Renal cortical epithelial cell (primary cell): ENCODE results near the gene ANKS1B. TPM values are rescaled to one million over a fixed set of nuclear protein-coding genes. Genes with fewer than 3 reads are reported as not detected.
"Not testable (repeated sequence)": the region's sequence is repeated elsewhere in the genome, so short reads cannot be mapped to it uniquely, and the experiment has no call there.

ENCODE experiments used
- DNase-seq: peaks from one replicate; pipeline ENCODE4 v3.0.0-alpha.2; 2011; ENCODE audit warnings: low read depth
- total RNA-seq: library from RNA; depleted of rRNA; stranded (reverse); fragments of >200 nt; gene quantifications from 2 replicates; pipeline ENCODE4 v1.2.3, GENCODE V29; 2014

The ANKS1B gene
- total RNA-seq, 1 donor from 2014 or later, result 6.9 TPM

DNA sequence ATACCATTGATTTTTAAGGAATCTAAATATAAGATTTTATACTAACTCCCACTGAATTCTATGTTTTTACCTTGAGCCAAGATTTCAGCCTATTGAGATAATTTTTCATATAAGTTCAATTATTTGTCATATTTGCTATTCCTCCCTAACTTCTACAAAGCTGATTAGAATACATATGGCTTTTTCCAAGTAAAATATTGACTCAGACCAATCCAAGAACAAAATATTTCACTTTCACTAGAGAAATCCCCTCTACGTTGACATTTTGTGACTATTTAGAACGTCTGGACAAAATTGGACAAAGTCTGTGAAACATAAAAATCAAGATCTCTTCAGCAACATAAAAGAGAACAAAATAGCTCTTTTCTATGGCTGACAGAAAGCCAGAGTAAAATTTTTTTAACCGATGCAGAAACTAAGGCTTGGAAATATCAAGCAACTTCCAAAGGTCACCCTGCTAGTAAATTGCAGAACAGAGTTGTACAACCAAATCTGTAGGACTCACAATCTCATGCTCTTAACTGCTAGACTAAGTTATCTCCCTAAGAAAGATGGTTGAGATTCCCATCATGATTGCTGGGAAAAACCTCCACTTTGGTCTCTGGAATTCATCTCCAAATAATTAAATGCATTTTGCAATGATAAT lies 219.1 kb downstream of the ANKS1B start:
- DNase-seq, result no peak

DNA sequence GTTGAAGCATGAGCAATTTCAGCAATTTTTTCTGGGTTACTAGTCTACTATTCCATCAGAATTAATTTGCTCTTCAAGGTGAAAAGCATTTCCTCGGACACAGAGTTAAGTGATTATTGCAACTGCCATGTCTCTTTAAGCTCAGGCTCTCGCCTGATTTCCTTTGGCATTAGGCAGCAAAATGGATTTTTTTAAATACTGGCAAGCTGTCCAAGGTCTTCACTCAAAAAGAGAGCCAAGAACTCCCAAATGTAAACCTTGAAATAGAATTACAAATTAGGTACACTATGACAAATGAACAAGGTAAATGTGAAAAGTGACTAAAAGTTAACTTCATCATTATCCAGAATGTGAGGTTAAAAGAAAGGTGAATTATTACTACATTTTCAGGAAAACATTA lies 225.3 kb downstream of the ANKS1B start:
- no peak for DNase-seq

DNA sequence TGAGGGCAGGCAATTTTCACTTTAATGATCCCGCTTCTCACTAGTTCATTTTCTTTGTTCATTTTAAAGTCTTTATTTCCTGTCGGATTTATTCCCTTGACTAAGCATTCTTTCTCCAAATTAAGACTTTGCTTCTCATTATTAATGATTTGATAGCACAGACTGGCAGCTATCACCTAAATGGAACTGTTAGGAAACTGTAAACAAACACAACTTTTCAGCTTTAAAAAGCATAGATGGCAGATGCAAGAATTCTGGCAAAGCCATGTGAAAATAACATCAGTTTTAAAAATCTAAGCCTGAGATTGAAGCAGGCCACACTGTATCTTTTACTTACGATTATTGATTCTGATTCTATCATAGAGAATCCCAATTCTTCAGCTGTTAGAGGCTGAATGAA lies 225.7 kb downstream of the ANKS1B start:
- no peak for DNase-seq

DNA sequence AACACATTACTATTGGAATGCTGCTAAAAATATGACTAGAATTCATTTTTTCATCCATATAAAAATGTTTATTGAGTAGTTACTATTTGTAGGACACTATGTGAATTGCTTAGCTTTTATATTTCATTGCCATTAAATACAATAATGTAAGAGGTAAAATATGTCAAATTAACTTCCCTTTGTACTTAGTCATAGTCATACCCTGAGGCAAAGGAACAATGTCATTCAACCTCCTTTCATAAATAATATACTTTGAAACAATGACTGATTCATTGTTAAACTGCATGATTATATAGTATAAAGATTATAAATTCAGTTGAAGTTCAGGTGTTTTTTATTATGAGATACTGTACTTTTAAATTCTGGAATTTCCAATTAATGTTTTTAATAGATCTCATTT lies 232.0 kb downstream of the ANKS1B start:
- DNase-seq, result peak; percentile 23

GRCh38 chr12:99746538-99746937 lies 238.2 kb downstream of the ANKS1B start:
- DNase-seq, result no peak

GRCh38 chr12:99745895-99746294 lies 238.8 kb downstream of the ANKS1B start:
- DNase-seq, result no peak

GRCh38 chr12:99745121-99745520 lies 239.6 kb downstream of the ANKS1B start:
- no peak for DNase-seq

- no peak for DNase-seq
Observed at GRCh38 chr12:99736760-99737269, 247.9 kb downstream of the ANKS1B start.

GRCh38 chr12:99732131-99732530 lies 252.6 kb downstream of the ANKS1B start:
- DNase-seq, result no peak

- no peak for DNase-seq
Observed at GRCh38 chr12:99722690-99723486, 261.8 kb downstream of the ANKS1B start.

DNA sequence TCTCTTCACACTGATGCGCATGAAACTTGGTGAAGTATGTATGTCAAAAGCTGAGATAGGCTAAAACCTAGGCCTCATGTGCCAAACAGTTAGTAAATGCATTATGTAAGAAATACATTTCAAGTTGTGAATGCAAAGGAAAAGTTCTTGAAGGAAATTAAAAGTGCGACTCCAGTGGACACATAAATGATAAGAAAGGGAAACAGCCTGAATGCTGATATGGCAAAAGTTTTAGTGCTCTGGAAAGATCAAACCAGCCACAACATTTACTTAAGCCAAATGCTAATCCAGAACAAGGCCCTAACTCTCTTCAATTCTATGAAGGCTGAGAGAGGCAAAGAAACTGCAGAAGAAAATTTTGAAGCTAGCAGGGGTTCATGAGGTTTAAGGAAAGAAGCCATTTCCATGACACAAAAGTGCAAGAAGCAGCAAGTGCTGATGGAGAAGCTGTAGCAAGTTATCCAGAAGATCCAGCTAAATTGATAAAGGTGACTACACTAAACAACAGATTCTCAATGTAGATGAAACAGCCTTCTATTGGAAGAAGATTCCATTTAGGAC lies 262.9 kb downstream of the ANKS1B start:
- DNase-seq, result no peak

GRCh38 chr12:99720083-99720465 lies 264.7 kb downstream of the ANKS1B start:
- not testable (repeated sequence) for DNase-seq

DNA sequence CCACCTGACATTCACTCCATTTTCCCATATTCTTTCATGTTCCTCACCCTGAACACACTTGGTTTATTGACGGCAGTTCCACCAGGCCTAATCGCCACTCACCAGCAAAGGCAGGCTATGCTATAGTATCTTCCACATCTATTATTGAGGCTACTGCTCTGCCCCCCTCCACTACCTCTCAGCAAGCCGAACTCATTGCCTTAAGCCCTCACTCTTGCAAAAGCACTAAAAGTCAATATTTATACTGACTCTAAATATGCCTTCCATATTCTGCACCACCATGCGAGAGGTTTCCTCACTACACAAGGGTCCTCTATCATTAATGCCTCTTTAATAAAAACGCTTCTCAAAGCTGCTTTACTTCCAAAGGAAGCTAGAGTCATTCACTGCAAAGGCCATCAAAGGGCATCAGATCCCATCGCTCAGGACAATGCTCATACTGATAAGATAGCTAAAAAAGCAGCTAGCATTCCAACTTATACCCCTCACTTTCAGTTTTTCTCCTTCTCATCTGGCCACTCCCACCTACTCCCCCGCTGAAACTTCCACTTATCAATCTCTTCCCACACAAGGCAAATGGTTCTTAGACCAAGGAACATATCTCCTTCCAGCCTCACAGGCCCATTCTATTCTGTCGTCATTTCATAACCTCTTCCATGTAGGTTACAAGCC lies 265.2 kb downstream of the ANKS1B start:
- DNase-seq, result not testable (repeated sequence)

DNA sequence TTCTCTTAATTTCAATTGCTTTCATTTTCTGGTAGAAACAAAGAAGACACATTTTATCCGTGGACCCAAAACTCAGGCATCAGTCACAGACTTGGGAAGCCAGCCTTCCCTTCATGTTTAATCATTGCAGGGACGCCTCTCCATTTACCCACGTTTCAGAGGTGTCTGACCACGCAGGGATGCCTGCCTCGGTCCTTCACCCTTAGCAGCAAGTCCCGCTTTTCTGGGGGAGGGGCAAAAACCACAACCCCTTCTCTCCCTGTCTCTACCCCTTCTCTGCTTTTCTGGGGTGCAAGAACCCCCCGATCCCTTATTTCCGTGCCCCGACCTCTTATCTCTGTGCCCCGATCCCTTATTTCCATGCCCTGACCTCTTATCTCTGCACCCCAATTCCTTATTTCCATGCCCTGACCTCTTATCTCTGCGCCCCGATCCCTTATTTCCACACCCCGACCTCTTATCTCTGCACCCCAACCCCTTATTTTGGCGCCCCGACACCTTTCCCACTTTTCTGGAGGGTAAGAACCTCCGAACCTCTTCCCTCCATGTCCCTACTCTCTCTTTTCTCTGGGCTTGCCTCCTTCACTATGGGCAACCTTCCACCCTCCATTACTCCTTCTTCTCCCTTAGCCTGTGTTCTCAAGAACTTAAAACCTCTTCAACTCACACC lies 268.8 kb downstream of the ANKS1B start:
- not testable (repeated sequence) for DNase-seq

DNA sequence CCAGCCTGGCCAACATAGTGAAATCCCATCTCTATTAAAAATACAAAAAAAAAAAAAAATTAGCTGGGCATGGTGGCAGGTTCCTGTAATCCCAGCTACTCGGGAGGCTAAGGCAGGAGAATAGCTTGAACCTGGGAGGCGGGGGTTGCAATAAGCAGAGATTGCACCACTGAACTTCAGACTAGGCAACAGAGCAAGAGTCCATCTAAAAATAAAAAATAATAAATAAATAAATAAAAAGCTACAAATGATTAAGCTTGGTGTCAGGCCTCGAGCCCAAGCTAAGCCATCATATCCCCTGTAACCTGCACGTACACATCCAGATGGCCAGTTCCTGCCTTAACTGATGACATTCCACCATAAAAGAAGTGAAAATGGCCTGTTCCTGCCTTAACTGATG lies 269.8 kb downstream of the ANKS1B start:
- DNase-seq, result not testable (repeated sequence)

GRCh38 chr12:99713946-99714520 lies 270.7 kb downstream of the ANKS1B start:
- no peak for DNase-seq

DNA sequence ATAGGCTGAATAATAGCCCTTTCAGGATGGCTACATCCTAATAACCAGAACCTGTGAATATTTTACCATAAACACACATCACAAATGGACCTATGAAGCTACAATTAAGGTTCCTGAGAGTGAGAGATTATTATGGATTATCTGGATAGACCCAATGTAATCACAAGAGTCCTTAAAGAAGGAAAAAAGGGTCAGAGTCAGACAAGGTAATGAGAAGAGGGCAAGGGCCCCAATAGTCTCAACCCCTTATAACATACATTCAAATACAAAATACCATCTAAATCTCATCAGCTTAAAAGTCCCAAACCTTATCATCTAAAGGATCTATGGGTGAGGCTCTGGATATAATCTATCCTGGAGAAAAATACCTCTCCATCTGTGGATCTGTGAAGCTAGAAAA lies 272.5 kb downstream of the ANKS1B start:
- no peak for DNase-seq

GRCh38 chr12:99711246-99711645 lies 273.5 kb downstream of the ANKS1B start:
- no peak for DNase-seq

GRCh38 chr12:99709619-99710018 lies 275.1 kb downstream of the ANKS1B start:
- no peak for DNase-seq

GRCh38 chr12:99709116-99709515 lies 275.6 kb downstream of the ANKS1B start:
- no peak for DNase-seq

GRCh38 chr12:99707883-99708282 lies 276.9 kb downstream of the ANKS1B start:
- no peak for DNase-seq
